Neural progenitor cell (in vitro differentiated cells): ENCODE results near the gene ACLY.

Source experiments
- EZH2 ChIP-seq: fragments of 200-600 bp; sonication (generic); IDR thresholded peaks from 2 replicates; pipeline ENCODE4 v1.6.1; 2017; ENCODE audit warnings: antibody characterized with exemption, mild to moderate bottlenecking, moderate library complexity
- EZH2phosphoT487 ChIP-seq: fragments of 200-600 bp; sonication (generic); IDR thresholded peaks from 2 replicates; pipeline ENCODE4 v1.6.1; 2017; ENCODE audit warnings: antibody characterized with exemption
- TF ChIP-seq, protein P1 (sequence below): fragments of 200-600 bp; sonication (generic); IDR thresholded peaks from 2 replicates; pipeline ENCODE4 v1.5.1; 2017; ENCODE audit warnings: antibody characterized with exemption, mild to moderate bottlenecking

DNA sequence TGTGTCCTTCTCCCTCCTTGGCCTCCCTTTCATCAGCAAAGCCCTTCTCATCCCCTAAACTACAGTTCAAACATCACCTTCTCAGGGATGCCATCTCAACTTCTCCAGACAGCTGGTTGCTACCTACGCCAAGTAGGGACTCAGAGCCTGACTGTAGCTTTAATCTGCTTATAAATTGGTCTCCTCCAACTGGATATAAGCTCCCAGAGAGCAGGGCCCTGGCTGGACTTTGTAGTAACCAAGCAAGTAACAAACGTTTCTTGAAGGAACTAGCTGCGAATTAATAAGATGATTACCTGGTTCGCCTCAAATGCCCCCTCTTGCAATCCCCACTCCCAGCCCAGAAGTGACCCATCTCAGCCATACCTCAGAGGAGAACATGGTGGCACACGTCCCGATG is 36.0 kb downstream of the ACLY start:
- TF ChIP-seq, protein P1, sequence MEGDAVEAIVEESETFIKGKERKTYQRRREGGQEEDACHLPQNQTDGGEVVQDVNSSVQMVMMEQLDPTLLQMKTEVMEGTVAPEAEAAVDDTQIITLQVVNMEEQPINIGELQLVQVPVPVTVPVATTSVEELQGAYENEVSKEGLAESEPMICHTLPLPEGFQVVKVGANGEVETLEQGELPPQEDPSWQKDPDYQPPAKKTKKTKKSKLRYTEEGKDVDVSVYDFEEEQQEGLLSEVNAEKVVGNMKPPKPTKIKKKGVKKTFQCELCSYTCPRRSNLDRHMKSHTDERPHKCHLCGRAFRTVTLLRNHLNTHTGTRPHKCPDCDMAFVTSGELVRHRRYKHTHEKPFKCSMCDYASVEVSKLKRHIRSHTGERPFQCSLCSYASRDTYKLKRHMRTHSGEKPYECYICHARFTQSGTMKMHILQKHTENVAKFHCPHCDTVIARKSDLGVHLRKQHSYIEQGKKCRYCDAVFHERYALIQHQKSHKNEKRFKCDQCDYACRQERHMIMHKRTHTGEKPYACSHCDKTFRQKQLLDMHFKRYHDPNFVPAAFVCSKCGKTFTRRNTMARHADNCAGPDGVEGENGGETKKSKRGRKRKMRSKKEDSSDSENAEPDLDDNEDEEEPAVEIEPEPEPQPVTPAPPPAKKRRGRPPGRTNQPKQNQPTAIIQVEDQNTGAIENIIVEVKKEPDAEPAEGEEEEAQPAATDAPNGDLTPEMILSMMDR, result no peak
- TF ChIP-seq EZH2 (no peak), EZH2phosphoT487 (no peak)
